ENCODE data around the gene CDIPT.
A peak's percentile ranks its signal among the peaks of the same experiment; 100 is the strongest.

Gene CDIPT

DNA sequence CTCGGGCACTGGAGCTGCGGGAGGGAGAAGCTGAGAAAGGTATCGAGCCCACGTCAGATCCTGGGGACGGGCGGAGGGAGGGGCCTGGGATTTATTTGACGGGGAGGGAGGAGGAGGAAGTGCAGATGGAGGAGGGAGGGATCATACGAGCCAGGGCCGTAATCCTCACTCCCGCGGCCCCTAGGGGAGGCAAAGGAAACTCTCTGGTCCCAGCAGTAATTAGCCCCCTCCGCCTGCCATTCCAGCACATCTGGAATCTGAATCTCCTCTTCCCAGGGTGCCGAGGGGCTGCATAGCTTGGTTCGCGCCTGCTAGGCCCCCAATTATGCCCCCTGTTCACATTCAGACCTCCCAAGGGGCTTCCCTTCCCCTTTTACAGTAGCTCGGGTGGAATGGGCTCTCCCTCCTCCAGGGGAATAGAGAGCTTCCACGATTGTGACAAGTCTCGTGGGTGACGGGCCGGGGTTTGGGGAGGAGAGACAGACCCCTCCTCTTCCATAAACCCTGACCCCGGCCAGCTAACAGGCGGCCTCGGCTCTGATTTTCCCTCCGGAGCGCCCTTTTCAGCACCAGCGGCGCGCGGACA, 36.6 kb upstream of the CDIPT start, which contains the start of gene SEZ6L2:
Gene SEZ6L2 (minus strand): TSS at position 35 of the 586 bp plus-strand sequence. CDS start 531 bp downstream, outside the sequence.
- TF ChIP-seq, protein P1, sequence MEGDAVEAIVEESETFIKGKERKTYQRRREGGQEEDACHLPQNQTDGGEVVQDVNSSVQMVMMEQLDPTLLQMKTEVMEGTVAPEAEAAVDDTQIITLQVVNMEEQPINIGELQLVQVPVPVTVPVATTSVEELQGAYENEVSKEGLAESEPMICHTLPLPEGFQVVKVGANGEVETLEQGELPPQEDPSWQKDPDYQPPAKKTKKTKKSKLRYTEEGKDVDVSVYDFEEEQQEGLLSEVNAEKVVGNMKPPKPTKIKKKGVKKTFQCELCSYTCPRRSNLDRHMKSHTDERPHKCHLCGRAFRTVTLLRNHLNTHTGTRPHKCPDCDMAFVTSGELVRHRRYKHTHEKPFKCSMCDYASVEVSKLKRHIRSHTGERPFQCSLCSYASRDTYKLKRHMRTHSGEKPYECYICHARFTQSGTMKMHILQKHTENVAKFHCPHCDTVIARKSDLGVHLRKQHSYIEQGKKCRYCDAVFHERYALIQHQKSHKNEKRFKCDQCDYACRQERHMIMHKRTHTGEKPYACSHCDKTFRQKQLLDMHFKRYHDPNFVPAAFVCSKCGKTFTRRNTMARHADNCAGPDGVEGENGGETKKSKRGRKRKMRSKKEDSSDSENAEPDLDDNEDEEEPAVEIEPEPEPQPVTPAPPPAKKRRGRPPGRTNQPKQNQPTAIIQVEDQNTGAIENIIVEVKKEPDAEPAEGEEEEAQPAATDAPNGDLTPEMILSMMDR (IDR thresholded peaks at IDR 0.05): 0 out of 2 replicates have a peak, but pooled peaks have one; percentile 34

DNA sequence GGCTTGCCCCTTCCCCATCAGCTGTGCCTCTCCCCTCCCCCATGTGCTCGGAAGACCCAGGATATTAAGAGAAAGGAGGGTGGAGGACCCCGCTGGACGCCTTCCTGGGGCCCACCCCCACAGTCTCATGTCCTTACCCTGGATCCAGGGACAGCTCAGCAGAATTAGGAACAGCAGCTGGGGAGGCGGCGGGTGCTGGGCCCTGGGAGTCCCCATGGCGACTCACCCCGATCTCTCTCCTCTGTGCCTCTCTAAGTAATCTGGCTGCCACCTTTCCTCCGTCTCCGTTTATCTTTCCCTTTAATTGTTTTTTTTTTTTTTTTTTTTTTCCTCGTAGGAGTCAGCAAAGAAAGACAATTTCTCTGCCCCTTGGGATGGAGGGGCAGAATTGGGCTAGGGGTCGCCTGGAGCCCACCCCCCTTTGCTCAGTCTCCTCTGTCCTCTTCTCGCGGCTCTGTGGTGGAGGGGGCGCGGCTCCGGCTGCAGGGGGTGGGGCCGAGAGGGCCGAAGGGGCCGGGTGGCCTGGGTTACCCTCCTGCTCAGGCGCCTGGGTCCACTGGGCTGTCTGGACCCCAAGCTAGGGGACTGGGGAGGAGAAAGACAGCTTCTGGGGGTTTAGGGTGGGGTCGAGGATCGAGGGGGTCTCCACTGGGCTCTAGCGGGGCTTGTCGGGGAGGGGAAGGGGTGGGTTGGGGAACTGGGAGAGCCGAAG, 35.9 kb upstream of the CDIPT start:
- TF ChIP-seq, protein P1 (IDR thresholded peaks at IDR 0.05): no peak

DNA sequence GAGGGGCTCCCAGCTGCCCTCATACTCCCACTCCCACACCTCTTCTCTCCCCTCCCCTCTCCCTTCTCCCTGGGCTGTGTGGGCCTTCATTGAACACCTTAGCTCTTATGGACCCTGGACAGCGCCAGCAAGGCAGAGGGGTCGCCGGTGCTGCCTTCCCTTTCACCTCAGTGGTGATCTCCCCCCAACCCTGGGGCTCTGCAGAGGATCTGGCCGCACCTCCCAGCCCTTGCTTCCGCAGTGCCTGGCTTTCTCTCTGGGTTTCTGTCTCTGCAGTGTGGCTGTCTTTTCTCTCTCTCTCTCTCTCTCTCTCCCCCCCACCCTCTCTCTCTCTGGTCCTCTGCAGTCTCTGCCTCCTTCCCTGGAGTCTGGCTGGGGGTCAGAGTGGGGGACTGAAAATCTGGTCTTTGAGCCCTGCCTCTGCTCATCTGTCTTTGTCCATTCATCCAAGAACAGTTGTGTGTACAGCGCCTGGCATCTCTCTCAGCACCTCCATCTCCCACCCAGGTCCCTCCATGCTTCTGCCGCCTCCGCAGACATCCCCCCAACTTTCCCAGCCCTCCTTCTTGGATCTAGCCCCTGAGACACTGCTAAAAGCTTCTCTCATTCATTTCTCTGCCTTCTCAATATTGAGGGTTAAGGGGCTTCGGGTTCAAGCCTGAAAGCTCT, 35.2 kb upstream of the CDIPT start:
- TF ChIP-seq, protein P1 (IDR thresholded peaks at IDR 0.05): no peak

DNA sequence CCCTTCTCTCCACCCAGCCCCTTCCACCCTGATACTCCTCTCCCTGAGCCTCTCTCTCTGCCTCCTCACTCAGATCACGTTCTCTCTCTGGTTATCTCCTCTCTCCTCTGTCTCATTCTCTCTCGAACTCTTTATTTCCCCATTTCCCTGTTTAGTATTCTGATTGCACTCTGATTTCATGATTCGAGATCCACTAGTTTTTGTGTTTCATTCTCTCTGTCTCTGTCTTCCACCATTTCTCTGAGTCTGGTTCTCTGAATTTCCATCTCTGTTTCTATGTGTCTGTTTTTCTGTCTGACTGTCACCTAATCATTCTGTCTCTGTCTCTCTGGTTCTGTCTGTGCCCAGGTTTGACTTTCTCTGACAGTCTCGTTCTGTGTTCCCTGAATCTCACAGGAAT, 34.3 kb upstream of the CDIPT start:
- TF ChIP-seq, protein P1 (IDR thresholded peaks at IDR 0.05): no peak

DNA sequence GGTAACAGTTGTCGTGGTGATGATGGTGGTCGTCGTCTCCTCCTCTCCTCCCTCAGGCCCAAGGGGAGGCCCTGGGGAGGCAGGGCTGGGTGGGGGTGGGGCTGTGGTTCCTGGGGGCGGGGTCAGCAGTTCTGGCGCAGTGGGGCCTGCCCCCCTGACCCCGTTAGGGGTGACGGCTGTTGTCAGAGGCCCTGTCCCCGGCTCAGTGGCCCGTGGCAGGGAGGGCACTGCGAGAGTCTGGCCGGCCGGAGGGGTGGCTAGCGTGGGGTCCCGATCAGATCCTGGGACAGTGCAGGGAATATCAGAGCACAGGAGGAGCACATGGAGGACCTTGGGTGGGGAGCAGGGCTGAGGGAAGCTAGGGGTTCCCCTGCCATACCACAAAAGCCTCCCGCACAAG, 33.8 kb upstream of the CDIPT start:
- TF ChIP-seq, protein P1 (IDR thresholded peaks at IDR 0.05): no peak

DNA sequence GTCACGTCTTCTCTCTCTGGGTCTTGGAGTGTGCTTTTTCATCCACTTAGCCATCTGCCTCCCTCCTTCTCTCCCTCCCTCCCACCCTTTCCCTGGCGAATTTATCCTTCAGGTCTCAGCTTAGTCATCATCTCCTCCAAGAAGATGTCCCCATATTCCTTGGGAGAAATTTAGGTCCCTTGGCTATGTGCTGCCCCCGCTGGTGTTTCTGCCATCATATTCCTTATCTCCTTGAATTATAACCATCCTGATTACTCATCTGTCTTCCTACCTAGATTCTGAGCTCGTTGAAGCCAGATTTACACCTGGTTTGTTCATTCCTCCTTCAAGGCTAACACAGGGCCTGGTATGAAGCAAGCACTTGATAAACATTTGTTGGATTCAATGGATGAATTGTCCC, 31.3 kb upstream of the CDIPT start:
- TF ChIP-seq, protein P1 (IDR thresholded peaks at IDR 0.05): no peak

DNA sequence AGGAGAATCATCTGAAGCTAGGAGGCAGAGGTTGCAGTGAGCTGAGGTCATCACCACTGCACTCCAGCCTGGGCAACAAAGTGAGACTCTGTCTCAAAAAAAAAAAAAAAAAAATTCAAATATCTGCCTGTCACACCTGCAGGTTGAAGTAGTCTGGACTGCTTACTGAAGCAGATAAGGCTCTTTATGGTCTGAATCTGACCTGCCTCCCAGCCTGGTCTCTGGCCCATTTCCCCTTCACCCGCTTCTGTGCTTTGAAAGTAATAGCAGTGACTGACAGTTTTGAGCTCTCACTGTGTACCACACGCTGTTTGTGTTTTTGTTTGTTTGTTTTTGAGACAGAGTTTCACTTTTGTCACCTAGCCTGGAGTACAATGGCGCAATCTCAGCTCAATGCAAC, 30.5 kb upstream of the CDIPT start:
- TF ChIP-seq, protein P1 (IDR thresholded peaks at IDR 0.05): no peak
